Measurements from ENCODE around the gene CCN2. TPM values are rescaled to one million over a fixed set of nuclear protein-coding genes. Genes with fewer than 3 reads are reported as not detected.

CCN2 gene
- polyA plus RNA-seq, 3 donors from 2014 or later, result not detected

GRCh38 chr6:131898718-131899117, 52.5 kb downstream of the CCN2 start:
- H3K4me1 Mint-ChIP-seq, result no peaks in the 10 kb centered on the region
- peaks cover 4 to 9% (median 6%) of the 10 kb centered on the region in 3 donors for H3K27me3 Mint-ChIP-seq (ENCODE audit: low read depth in 3 of 3)
- H3K36me3 Mint-ChIP-seq, result no peaks in the 10 kb centered on the region
- no peak overlapping the region for H3K4me3 Mint-ChIP-seq
- no peaks in the 10 kb centered on the region for H3K9me3 Mint-ChIP-seq
- DNase-seq, result no peak
- no peak overlapping the region for H3K27ac Mint-ChIP-seq

Other genes starting within 250 kb of the CCN2 start
- gene OR2A4, start 250.0 kb downstream of the CCN2 start, polyA plus RNA-seq, result not detected
- not detected for gene CTAGE9, start 240.4 kb downstream of the CCN2 start, polyA plus RNA-seq
- 1 to 10 TPM in 2 of 3 donors, under 1 TPM in 1; 0.29 to 2.5 (median 1.3) TPM for gene ENPP1, start 143.4 kb downstream of the CCN2 start, polyA plus RNA-seq